ENCODE results near the gene RACGAP1.
A peak's percentile ranks its signal among the peaks of the same experiment; 100 is the strongest.
"Not testable (repeated sequence)": the region's sequence is repeated elsewhere in the genome, so short reads cannot be mapped to it uniquely, and the experiment has no call there.

RACGAP1 gene

GRCh38 chr12:50047693-50048250, 22.5 kb upstream of the RACGAP1 start:
- H3K4me3 Mint-ChIP-seq = no peak overlapping the region
- no peak for ATAC-seq
- no peaks in the 10 kb centered on the region for H3K36me3 Mint-ChIP-seq
- H3K4me1 Mint-ChIP-seq = no peaks in the 10 kb centered on the region
- no peaks in the 10 kb centered on the region for H3K9me3 Mint-ChIP-seq
- peaks cover 33% of the 10 kb centered on the region for H3K27me3 Mint-ChIP-seq
- no peak overlapping the region for H3K27ac Mint-ChIP-seq

DNA sequence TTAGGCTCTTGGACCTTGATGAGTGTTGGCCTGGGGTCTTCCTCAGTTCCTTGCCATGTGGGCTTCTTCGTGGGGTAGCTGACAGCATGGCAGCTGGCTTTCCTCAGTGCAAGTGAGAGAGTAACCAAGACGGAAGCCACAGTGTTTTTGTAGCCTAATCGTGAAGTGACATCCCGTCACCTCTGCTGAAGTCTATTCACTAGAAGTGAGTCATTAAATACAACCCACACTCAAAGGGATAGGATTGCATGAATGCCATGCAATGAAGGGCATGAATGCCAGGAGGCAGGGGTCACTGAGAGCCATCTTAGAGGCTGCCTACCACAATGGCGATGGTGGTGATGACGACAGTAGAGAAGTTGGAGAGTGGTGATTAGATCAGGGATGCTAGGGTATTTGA, 18.6 kb upstream of the RACGAP1 start:
- no peak for ATAC-seq
- Mint-ChIP-seq H3K9me3 (no peaks in the 10 kb centered on the region), H3K4me3 (no peak overlapping the region), H3K36me3 (no peaks in the 10 kb centered on the region), H3K27me3 (no peaks in the 10 kb centered on the region), H3K27ac (no peak overlapping the region), H3K4me1 (no peaks in the 10 kb centered on the region)

DNA sequence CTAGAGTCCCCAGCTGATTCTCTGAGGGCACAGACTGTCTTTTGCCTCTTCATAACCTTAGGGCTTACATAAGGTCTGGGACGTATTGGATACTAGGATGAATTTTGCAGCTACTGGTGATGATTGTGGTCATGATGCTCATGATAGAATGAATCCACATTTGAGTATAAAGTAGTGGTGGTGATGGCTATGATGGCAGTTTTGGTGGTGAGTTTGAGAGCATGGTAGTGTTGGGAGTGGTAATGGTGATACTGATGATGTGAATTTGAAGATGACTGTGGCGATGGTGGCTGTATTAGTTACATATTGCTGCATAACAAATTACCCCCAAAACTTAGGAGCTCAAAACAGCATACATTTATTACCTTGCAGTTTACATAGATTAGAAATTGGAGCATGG, 18.0 kb upstream of the RACGAP1 start:
- H3K4me1 Mint-ChIP-seq = no peaks in the 10 kb centered on the region

GRCh38 chr12:50042693-50043092, 17.4 kb upstream of the RACGAP1 start:
- no peak overlapping the region for H3K4me3 Mint-ChIP-seq
- no peak overlapping the region for H3K27ac Mint-ChIP-seq
- no peaks in the 10 kb centered on the region for H3K4me1 Mint-ChIP-seq
- ATAC-seq = no peak
- H3K36me3 Mint-ChIP-seq = no peaks in the 10 kb centered on the region
- H3K27me3 Mint-ChIP-seq = no peaks in the 10 kb centered on the region
- no peaks in the 10 kb centered on the region for H3K9me3 Mint-ChIP-seq

More for the DNA sequence above, 18.0 kb upstream of the RACGAP1 start:
- Mint-ChIP-seq H3K4me3 (no peak overlapping the region), H3K9me3 (no peaks in the 10 kb centered on the region), H3K27ac (no peak overlapping the region), H3K36me3 (no peaks in the 10 kb centered on the region), H3K27me3 (no peaks in the 10 kb centered on the region)
- ATAC-seq = no peak

DNA sequence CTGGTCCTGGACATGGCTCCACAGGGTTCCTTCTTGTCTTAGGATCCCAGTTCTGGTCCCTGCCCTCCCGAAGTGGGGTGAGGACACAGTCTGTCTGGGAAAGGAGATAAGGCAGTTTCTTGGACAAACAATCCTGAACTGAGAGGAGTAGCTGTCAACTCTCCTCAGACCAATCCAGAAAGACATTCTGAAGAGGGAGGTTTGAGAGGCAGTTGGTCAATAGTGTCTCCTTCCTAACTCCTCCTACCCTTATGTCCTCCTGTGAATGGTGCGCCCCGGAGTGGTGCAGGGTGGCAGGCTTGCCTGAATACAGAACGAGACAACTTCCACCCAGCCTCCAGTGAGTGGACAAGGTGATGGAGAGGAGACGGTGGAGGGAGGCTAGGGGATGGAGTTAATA, 16.7 kb upstream of the RACGAP1 start:
- H3K4me1 Mint-ChIP-seq = no peaks in the 10 kb centered on the region
- H3K9me3 Mint-ChIP-seq = no peaks in the 10 kb centered on the region
- H3K36me3 Mint-ChIP-seq = no peaks in the 10 kb centered on the region
- H3K27ac Mint-ChIP-seq = no peak overlapping the region
- no peaks in the 10 kb centered on the region for H3K27me3 Mint-ChIP-seq
- no peak for ATAC-seq
- no peak overlapping the region for H3K4me3 Mint-ChIP-seq

GRCh38 chr12:50041062-50041860, 16.0 kb upstream of the RACGAP1 start:
- no peaks in the 10 kb centered on the region for H3K4me1 Mint-ChIP-seq
- H3K9me3 Mint-ChIP-seq = no peaks in the 10 kb centered on the region
- no peaks in the 10 kb centered on the region for H3K36me3 Mint-ChIP-seq
- H3K4me3 Mint-ChIP-seq = no peak overlapping the region
- no peak overlapping the region for H3K27ac Mint-ChIP-seq
- ATAC-seq = peak; percentile 18
- peaks cover 7% of the 10 kb centered on the region for H3K27me3 Mint-ChIP-seq

GRCh38 chr12:50040657-50041056, 15.4 kb upstream of the RACGAP1 start:
- no peak for ATAC-seq
- Mint-ChIP-seq H3K36me3 (no peaks in the 10 kb centered on the region), H3K27ac (no peak overlapping the region), H3K4me3 (no peak overlapping the region), H3K9me3 (no peaks in the 10 kb centered on the region), H3K27me3 (peaks cover 11% of the 10 kb centered on the region), H3K4me1 (no peaks in the 10 kb centered on the region)

DNA sequence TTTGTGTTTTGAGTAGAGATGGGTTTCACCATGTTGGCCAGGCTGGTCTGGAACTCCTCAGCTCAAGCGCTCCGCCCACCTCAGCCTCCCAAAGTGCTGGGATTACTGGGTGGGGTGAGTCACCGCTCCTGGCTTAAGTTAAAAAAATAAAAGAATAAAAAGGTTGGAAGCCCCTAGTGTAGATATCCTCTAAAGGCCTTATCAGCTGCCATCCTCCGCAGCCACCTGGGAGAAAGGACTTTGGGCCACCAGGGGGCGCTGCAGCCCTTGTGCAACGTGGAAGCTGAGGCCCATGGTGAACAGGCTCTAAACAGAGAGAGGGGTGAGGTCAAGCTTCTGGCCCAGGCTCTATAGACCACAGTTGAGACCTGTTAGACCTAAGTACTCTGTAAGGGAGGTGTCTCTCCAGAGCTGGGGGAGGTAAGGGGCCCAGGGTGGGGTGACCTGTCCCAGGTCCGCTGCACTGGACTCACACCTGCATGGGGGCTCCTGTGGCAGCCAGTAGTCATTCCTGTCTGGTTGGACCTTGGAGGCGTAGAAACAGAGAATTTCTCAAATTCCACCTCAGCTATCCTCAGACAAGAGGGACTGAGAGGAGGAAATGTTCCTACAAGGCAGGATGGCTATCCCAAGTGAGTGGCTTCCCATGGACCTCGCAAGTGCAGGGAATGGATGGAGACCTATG, 14.0 kb upstream of the RACGAP1 start:
- Mint-ChIP-seq H3K27ac (no peak overlapping the region), H3K4me3 (no peak overlapping the region), H3K9me3 (no peaks in the 10 kb centered on the region), H3K27me3 (peaks cover 11% of the 10 kb centered on the region), H3K36me3 (no peaks in the 10 kb centered on the region), H3K4me1 (no peaks in the 10 kb centered on the region)
- ATAC-seq = peak; percentile 71

DNA sequence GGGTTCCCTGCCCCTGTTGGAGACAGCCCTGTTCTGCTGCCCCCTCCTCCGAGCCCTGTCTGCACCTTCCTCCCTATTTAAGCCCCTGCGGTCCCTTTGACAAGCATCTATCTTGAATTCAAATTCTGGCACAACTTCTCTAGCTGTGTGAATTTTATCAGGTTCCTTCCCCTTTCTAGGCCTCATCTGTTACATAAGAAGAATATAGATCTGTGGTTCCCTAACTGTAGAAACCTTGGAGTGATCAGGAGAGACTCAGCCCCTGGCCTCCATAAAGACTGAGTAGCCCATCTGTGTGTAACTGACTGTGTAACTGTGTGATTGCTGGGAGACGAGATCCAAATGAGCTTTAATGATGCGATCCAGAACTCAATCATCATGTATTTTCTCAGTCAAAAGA, 13.0 kb upstream of the RACGAP1 start:
- no peak for ATAC-seq
- Mint-ChIP-seq H3K27me3 (peaks cover 11% of the 10 kb centered on the region), H3K4me3 (no peak overlapping the region), H3K9me3 (no peaks in the 10 kb centered on the region), H3K27ac (no peak overlapping the region), H3K36me3 (no peaks in the 10 kb centered on the region), H3K4me1 (peaks cover 2% of the 10 kb centered on the region)

GRCh38 chr12:50032854-50033581, 7.7 kb upstream of the RACGAP1 start:
- H3K27me3 Mint-ChIP-seq = peaks cover 11% of the 10 kb centered on the region
- peak overlapping the region; percentile 25 for H3K27ac Mint-ChIP-seq
- peak overlapping the region; percentile 52 for H3K4me3 Mint-ChIP-seq
- H3K36me3 Mint-ChIP-seq = no peaks in the 10 kb centered on the region
- peaks cover 8% of the 10 kb centered on the region for H3K4me1 Mint-ChIP-seq
- H3K9me3 Mint-ChIP-seq = no peaks in the 10 kb centered on the region
- peak; percentile 55 for ATAC-seq

GRCh38 chr12:50032515-50032853, 7.2 kb upstream of the RACGAP1 start:
- Mint-ChIP-seq H3K9me3 (no peaks in the 10 kb centered on the region), H3K4me1 (peaks cover 8% of the 10 kb centered on the region), H3K27ac (no peak overlapping the region), H3K36me3 (no peaks in the 10 kb centered on the region), H3K4me3 (no peak overlapping the region), H3K27me3 (peaks cover 11% of the 10 kb centered on the region)
- no peak for ATAC-seq

GRCh38 chr12:50030449-50030848, 5.2 kb upstream of the RACGAP1 start:
- H3K27ac Mint-ChIP-seq, H3K9me3 Mint-ChIP-seq, H3K4me3 Mint-ChIP-seq: not testable (repeated sequence)

DNA sequence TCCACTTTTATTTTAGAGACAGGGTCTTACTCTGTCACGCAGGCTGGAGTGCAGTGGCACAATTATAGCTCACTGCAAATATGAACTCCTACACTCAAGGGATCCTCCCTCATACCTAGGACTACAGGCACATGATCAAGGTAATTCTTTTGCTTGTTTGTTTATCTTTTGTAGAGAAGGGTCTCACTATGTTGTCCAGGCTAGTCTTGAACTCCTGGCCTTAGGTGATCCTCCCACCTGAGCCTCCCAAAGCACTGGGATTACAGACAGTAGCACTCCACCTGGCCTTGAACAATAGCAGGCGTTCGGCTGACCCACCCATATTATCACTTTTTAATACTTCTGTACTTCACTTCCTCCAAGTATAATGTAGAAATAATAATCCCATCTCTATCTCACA, 1.4 kb upstream of the RACGAP1 start:
- ATAC-seq = no peak

More at GRCh38 chr12:50030449-50030848, 5.2 kb upstream of the RACGAP1 start:
- ATAC-seq, H3K36me3 Mint-ChIP-seq, H3K27me3 Mint-ChIP-seq: not testable (repeated sequence)
- H3K4me1 Mint-ChIP-seq = peaks cover 14% of the 10 kb centered on the region

GRCh38 chr12:50024805-50025186, 498 bp downstream of the RACGAP1 start:
- Mint-ChIP-seq H3K27ac (peak overlapping the region; percentile 71), H3K4me1 (peaks cover 20% of the 10 kb centered on the region), H3K4me3 (peak overlapping the region; percentile 86), H3K9me3 (peaks cover 3% of the 10 kb centered on the region), H3K27me3 (no peaks in the 10 kb centered on the region), H3K36me3 (no peaks in the 10 kb centered on the region)
- ATAC-seq = peak; percentile 34

More for the DNA sequence above, 1.4 kb upstream of the RACGAP1 start:
- H3K4me1 Mint-ChIP-seq = peaks cover 20% of the 10 kb centered on the region
- no peak overlapping the region for H3K27ac Mint-ChIP-seq
- H3K27me3 Mint-ChIP-seq = no peaks in the 10 kb centered on the region
- H3K9me3 Mint-ChIP-seq = peaks cover 3% of the 10 kb centered on the region
- no peaks in the 10 kb centered on the region for H3K36me3 Mint-ChIP-seq
- H3K4me3 Mint-ChIP-seq = no peak overlapping the region

DNA sequence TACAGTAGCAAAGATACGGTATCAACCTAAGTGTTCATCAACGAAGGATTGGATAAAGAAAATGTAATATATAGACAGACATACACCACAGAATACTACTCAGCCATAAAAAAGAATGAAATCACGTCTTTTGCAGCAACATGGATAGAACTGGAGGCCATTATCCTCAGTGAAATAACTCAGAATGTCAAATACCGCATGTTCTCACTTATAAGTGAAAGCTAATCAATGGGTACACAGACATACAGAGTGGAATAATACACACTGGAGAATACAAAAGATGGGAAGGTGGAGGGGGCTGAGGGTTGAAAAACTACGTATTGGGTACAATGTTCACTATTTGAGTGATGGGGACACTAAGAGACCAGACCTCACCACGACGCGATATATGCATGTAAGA, 1.1 kb downstream of the RACGAP1 start:
- Mint-ChIP-seq H3K4me3 (peak overlapping the region; percentile 86), H3K27me3 (no peaks in the 10 kb centered on the region), H3K27ac (peak overlapping the region; percentile 71), H3K4me1 (peaks cover 20% of the 10 kb centered on the region), H3K36me3 (no peaks in the 10 kb centered on the region), H3K9me3 (peaks cover 3% of the 10 kb centered on the region)
- no peak for ATAC-seq
